B cell (primary cell): ENCODE results near the gene QSOX2. TPM values are rescaled to one million over a fixed set of nuclear protein-coding genes. Genes with fewer than 3 reads are reported as not detected.

ENCODE experiments used
- ATAC-seq: fragments of 200-7000 bp; cut with Tn5 transposase; one replicate; pipeline ENCODE4 v1.10.0; 2021; ENCODE audit warnings: low read depth, mild to moderate bottlenecking, moderate number of reproducible peaks, moderate library complexity
- CTCF ChIA-PET: fragments of 350-600 bp; sonication (Branson Sonifier 250); formaldehyde crosslinking; loops from one replicate; lab custom pipeline; 2021; ENCODE audit warnings: antibody characterized with exemption, inconsistent platforms; lab: Charles Lee
- POLR2A ChIA-PET: fragments of 350-600 bp; sonication (Branson Sonifier 250); formaldehyde crosslinking; loops from one replicate; lab custom pipeline; 2021; ENCODE audit warnings: antibody characterized with exemption; lab: Charles Lee
- DNase-seq: peaks from one replicate; pipeline ENCODE4 v3.0.0; 2013
- H2AFZ ChIP-seq: 2 replicates; pipeline ENCODE4 v1.6.1; 2012; ENCODE audit warnings: mild to moderate bottlenecking, low read depth, low read length; ENCODE audit not compliant: insufficient read depth, poor library complexity, severe bottlenecking
- H3K27ac ChIP-seq, 2 donors: 1 replicate in 1 of 2; 2 replicates in 1 of 2; pipeline ENCODE4 v1.5.1; 2012 to 2013; ENCODE audit warnings: low read length in 2 of 2, mild to moderate bottlenecking in 2 of 2, moderate library complexity in 1 of 2
- H3K27me3 ChIP-seq, 4 experiments: fragments of 200-600 bp in 1 of 4; sonication (generic) in 1 of 4; replicated peaks in 1 of 4; 1 replicate in 2 of 4; 2 replicates in 2 of 4; pipeline versions ENCODE4 v1.6.1 to v1.7.0; 2013 to 2016; ENCODE audit warnings: low read length in 3 of 4, mild to moderate bottlenecking in 2 of 4, mixed read lengths in 1 of 4, moderate library complexity in 1 of 4; ENCODE audit not compliant: insufficient read depth in 4 of 4, control insufficient read depth in 3 of 4; ENCODE audit errors: control extremely low read depth in 1 of 4
- H3K36me3 ChIP-seq, 2 experiments: replicated peaks in 1 of 2; 1 replicate in 1 of 2; 2 replicates in 1 of 2; pipeline versions ENCODE4 v1.6.1 to v1.7.1; 2013; ENCODE audit warnings: low read length in 1 of 2; ENCODE audit not compliant: insufficient read depth in 2 of 2, control insufficient read depth in 1 of 2; ENCODE audit errors: control extremely low read depth in 1 of 2, extremely low read depth in 1 of 2
- H3K4me1 ChIP-seq, 2 donors: fragments of 200-600 bp in 1 of 2; sonication (generic) in 1 of 2; 1 replicate in 1 of 2; 2 replicates in 1 of 2; pipeline versions ENCODE4 v1.5.1 to v1.6.1; 2013 to 2017; ENCODE audit warnings: low read length in 2 of 2; ENCODE audit not compliant: control insufficient read depth in 2 of 2, insufficient read depth in 2 of 2
- H3K4me2 ChIP-seq: replicated peaks from 2 replicates; pipeline ENCODE3; 2012; ENCODE audit warnings: mild to moderate bottlenecking, low read depth, low read length; ENCODE audit not compliant: poor library complexity, severe bottlenecking
- H3K4me3 ChIP-seq, 5 experiments: fragments of 200-600 bp in 1 of 5; sonication (generic) in 1 of 5; 1 replicate in 3 of 5; 2 replicates in 2 of 5; pipeline versions ENCODE4 v1.5.1 to v1.7.0; 2011 to 2016; ENCODE audit warnings: low read length in 4 of 5, mild to moderate bottlenecking in 4 of 5, low read depth in 2 of 5, control low read depth in 1 of 5, moderate library complexity in 1 of 5; ENCODE audit not compliant: insufficient read depth in 1 of 5; ENCODE audit errors: control extremely low read depth in 1 of 5, extremely low read depth in 1 of 5
- H3K79me2 ChIP-seq: fragments of 200-600 bp; sonication (generic); one replicate; pipeline ENCODE4 v1.6.0; 2016; ENCODE audit warnings: low read length; ENCODE audit not compliant: control insufficient read depth, insufficient read depth
- H3K9ac ChIP-seq: fragments of 200-600 bp; sonication (generic); 2 replicates; pipeline ENCODE4 v1.6.1; 2017; ENCODE audit warnings: mild to moderate bottlenecking, low read length, moderate library complexity
- H3K9me3 ChIP-seq, 3 donors: one replicate each; pipeline versions ENCODE4 v1.6.1 to v1.7.1; 2013; ENCODE audit warnings: low read length in 2 of 3; ENCODE audit not compliant: control insufficient read depth in 2 of 3, insufficient read depth in 1 of 3; ENCODE audit errors: control extremely low read depth in 1 of 3
- H4K20me1 ChIP-seq: 2 replicates; pipeline ENCODE4 v1.6.0; 2012; ENCODE audit warnings: mild to moderate bottlenecking, low read length; ENCODE audit not compliant: insufficient read depth, control insufficient read depth, poor library complexity, severe bottlenecking
- H3K27ac Mint-ChIP-seq: one replicate; pipeline ENCODE4 v1.8.0; 2021; ENCODE audit warnings: mixed read lengths
- H3K27me3 Mint-ChIP-seq: one replicate; pipeline ENCODE4 v1.8.0; 2021; ENCODE audit warnings: mixed read lengths
- H3K4me1 Mint-ChIP-seq: one replicate; pipeline ENCODE4 v1.8.0; 2021; ENCODE audit warnings: mixed read lengths
- H3K4me3 Mint-ChIP-seq: one replicate; pipeline ENCODE4 v1.8.0; 2021; ENCODE audit warnings: mixed read lengths
- H3K9me3 Mint-ChIP-seq: one replicate; pipeline ENCODE4 v1.8.0; 2022; ENCODE audit warnings: mixed read lengths; ENCODE audit not compliant: insufficient read depth
- EZH2 ChIP-seq: IDR thresholded peaks from 2 replicates; pipeline ENCODE4 v1.6.1; 2012; ENCODE audit warnings: borderline replicate concordance, low read depth, mild to moderate bottlenecking, moderate library complexity, low read length; ENCODE audit not compliant: insufficient read depth, poor library complexity, severe bottlenecking
- WGBS: methylation state at CpG from one replicate; pipeline ENCODE4 v1.1.5; 2013; ENCODE audit warnings: missing lambda C conversion rate; ENCODE audit not compliant: insufficient coverage; 5-methylcytosine and 5-hydroxymethylcytosine counted together
- intact Hi-C: fragments of 100-400 bp; cut with micrococcal nuclease; formaldehyde crosslinking; loops from one replicate; pipeline ENCODE4 v1.10.0; 2022
- polyA plus RNA-seq: library from polyadenylated mRNA; depleted of rRNA; stranded (reverse); fragments of >200 nt; gene quantifications from 2 replicates; pipeline ENCODE4 v1.2.3, GENCODE V29; 2012
- total RNA-seq, 2 donors: library from RNA; stranded (reverse); fragments of 120-200 nt in 1 of 2; gene quantifications; 1 replicate in 1 of 2; 2 replicates in 1 of 2; pipeline versions ENCODE4 v1.2.3 to v1.2.4, GENCODE V29; 2013 to 2022
- TF ChIP-seq, protein P1 (sequence below): fragments of 200-600 bp; IDR thresholded peaks from one replicate; pipeline ENCODE4 v1.8.0; 2022; ENCODE audit warnings: antibody characterized with exemption, mild to moderate bottlenecking

Gene QSOX2
- total and polyA plus RNA-seq, 2 donors (not counting 1 experiment from before 2014, with no cell fraction given): 62.9 to 139 TPM

DNA sequence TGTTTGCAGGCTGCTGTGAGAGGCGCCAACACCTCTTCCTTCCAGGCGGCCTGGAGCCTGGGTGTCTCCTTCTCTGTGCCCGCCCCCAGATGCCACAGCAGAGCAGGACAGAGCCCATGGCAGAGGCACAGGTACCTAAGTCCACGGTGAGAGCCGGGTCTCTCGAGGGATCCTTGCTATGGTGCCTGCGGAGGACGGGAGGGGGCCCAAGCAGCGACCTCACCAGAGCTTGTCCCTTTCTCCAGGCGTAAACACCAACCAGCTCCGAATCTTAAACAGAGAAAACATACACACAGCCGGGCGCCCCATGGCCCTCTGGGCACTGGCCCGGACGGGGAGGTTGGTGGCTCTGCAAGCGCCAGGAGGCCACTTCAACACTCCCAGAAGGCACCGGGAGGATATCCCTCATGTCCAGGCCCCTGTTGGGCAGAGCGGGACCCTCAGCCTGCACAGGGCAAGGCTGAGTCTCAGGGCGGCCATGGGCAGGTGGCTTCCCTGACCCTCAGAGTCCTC is 46.5 kb upstream of the QSOX2 start:
- Histone ChIP-seq H3K36me3 (no peaks in the 10 kb centered on the region), H3K9me3 (peaks cover 0 to 5% (median 0%) of the 10 kb centered on the region in 3 donors), H2AFZ (no peak overlapping the region), H3K4me1 (peaks cover 0 to 3% of the 10 kb centered on the region in 2 donors), H3K27ac (no peak overlapping the region), H3K27me3 (no peaks in the 10 kb centered on the region), H3K4me3 (no peak overlapping the region), H3K9ac (no peak overlapping the region), H4K20me1 (no peaks in the 10 kb centered on the region), H3K79me2 (no peaks in the 10 kb centered on the region), H3K4me2 (no peak overlapping the region)
- POLR2A ChIA-PET: interaction anchor here (0.6 kb wide), 2 partner anchors 385 to 1008 kb away, joined by 3 to 6 read pairs; partner anchors contain the start of gene CAMSAP1
- TF ChIP-seq, protein P1, sequence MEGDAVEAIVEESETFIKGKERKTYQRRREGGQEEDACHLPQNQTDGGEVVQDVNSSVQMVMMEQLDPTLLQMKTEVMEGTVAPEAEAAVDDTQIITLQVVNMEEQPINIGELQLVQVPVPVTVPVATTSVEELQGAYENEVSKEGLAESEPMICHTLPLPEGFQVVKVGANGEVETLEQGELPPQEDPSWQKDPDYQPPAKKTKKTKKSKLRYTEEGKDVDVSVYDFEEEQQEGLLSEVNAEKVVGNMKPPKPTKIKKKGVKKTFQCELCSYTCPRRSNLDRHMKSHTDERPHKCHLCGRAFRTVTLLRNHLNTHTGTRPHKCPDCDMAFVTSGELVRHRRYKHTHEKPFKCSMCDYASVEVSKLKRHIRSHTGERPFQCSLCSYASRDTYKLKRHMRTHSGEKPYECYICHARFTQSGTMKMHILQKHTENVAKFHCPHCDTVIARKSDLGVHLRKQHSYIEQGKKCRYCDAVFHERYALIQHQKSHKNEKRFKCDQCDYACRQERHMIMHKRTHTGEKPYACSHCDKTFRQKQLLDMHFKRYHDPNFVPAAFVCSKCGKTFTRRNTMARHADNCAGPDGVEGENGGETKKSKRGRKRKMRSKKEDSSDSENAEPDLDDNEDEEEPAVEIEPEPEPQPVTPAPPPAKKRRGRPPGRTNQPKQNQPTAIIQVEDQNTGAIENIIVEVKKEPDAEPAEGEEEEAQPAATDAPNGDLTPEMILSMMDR: no peak
- TF ChIP-seq EZH2: no peak
- Mint-ChIP-seq H3K4me1 (peaks cover under 1% of the 10 kb centered on the region), H3K27me3 (peaks cover 6% of the 10 kb centered on the region), H3K4me3 (no peak overlapping the region), H3K9me3 (no peaks in the 10 kb centered on the region), H3K27ac (no peak overlapping the region)
- no peak for ATAC-seq
- intact Hi-C loops: no loop called here
- 94% methylated on average over 19 of the region's 19 CpGs for WGBS
- DNase-seq: no peak
- CTCF ChIA-PET: no interaction called here

DNA sequence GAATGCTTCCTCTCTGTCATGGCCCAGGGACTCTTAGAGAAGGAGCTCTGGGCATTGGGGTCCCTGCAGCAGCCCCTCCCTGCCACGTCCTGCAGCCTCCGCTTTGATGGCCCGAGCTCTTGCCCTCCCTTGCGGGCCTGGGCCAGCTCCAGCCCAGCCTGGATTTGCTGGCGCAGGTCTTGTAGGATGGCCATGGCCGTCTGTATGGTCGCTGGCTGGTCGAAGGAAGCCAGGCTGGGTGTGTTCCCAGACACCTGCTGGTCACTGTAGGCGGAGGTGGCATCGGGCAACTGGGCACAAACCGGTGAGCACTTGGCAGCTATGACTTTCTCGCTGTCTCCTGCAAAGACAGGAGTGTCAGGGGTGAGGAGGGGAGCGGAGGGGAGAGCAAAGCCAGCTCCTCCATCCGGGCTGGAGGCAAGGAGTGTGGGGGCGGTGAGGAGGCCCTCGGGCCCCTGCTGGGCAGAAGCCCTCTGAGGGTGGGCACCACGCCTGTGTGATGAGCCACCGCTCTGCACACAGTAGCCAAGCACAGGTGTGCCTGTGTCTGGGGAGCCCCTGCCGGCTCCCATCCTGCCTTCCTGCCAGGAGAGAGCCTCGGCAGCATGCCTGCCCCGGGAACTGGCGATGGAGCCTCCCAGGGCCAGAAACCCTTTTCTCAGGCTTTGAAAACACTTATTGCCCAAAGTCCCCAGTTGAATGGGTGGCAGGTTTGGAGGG is 45.9 kb upstream of the QSOX2 start:
- Histone ChIP-seq H3K4me3 (no peak overlapping the region), H3K36me3 (no peaks in the 10 kb centered on the region), H3K4me1 (no peaks in the 10 kb centered on the region), H4K20me1 (no peaks in the 10 kb centered on the region), H3K27ac (no peak overlapping the region), H3K4me2 (no peak overlapping the region), H3K9ac (no peak overlapping the region), H3K9me3 (peaks cover 0 to 5% (median 0%) of the 10 kb centered on the region in 3 donors), H2AFZ (no peak overlapping the region), H3K79me2 (no peaks in the 10 kb centered on the region), H3K27me3 (peaks cover 0 to 3% (median 0%) of the 10 kb centered on the region in 4 experiments)
- Mint-ChIP-seq H3K27me3 (peaks cover 11% of the 10 kb centered on the region), H3K9me3 (no peaks in the 10 kb centered on the region), H3K4me3 (no peak overlapping the region), H3K27ac (peak overlapping the region; percentile 50), H3K4me1 (no peaks in the 10 kb centered on the region)
- DNase-seq: no peak
- TF ChIP-seq, protein P1: no peak
- no peak for TF ChIP-seq EZH2
- ATAC-seq: no peak
- intact Hi-C loops: no loop called here
- ChIA-PET POLR2A (no interaction called here), CTCF (no interaction called here)
- 94% methylated on average over 20 of the region's 22 CpGs for WGBS
